Epithelial cell of proximal tubule (primary cell): ENCODE data around the gene NDUFA13. TPM values are rescaled to one million over a fixed set of nuclear protein-coding genes. Genes with fewer than 3 reads are reported as not detected.

Experiments
- DNase-seq: peaks from one replicate; pipeline ENCODE4 v3.0.0-alpha.2; 2011; ENCODE audit warnings: low read depth
- H3K4me3 ChIP-seq: 2 replicates; pipeline ENCODE4 v1.5.1; 2011; ENCODE audit warnings: low read depth, mild to moderate bottlenecking, low read length
- CTCF ChIP-seq: conservative IDR thresholded peaks from 2 replicates; pipeline ENCODE4 v1.5.1; 2012; ENCODE audit warnings: low read depth, mild to moderate bottlenecking, low read length
- total RNA-seq: library from RNA; depleted of rRNA; stranded (reverse); fragments of >200 nt; gene quantifications from 2 replicates; pipeline ENCODE4 v1.2.3, GENCODE V29; 2015

The NDUFA13 gene
- total RNA-seq, 1 donor from 2014 or later = 166 TPM

- no peak overlapping the region for H3K4me3 ChIP-seq
- no peak for TF ChIP-seq CTCF
- DNase-seq = no peak
These were observed 13.9 kb downstream of the NDUFA13 start for GRCh38 chr19:19529783-19530422.

GRCh38 chr19:19530423-19530804 lies 14.4 kb downstream of the NDUFA13 start:
- no peak for DNase-seq
- no peak for TF ChIP-seq CTCF

GRCh38 chr19:19530889-19531288 lies 14.9 kb downstream of the NDUFA13 start:
- H3K4me3 ChIP-seq = no peak overlapping the region
- TF ChIP-seq CTCF = no peak
- DNase-seq = no peak

More at GRCh38 chr19:19530423-19530804, 14.4 kb downstream of the NDUFA13 start:
- no peak overlapping the region for H3K4me3 ChIP-seq

- peak; percentile 91 for TF ChIP-seq CTCF
- DNase-seq = no peak
- H3K4me3 ChIP-seq = no peak overlapping the region
These were observed 16.2 kb downstream of the NDUFA13 start for GRCh38 chr19:19531951-19532805.

- H3K4me3 ChIP-seq = no peak overlapping the region
- no peak for DNase-seq
- TF ChIP-seq CTCF = no peak
These were observed 17.0 kb downstream of the NDUFA13 start for GRCh38 chr19:19532806-19533701.

- no peak for DNase-seq
- no peak overlapping the region for H3K4me3 ChIP-seq
- no peak for TF ChIP-seq CTCF
These were observed 17.8 kb downstream of the NDUFA13 start for GRCh38 chr19:19533841-19534240.
